Stimulated activated CD4-positive, alpha-beta T cell treated with anti-CD3 and anti-CD28 coated beads, Interleukin-15, amount 100 ng/mL, for 24 hours (primary cell): Measurements from ENCODE around the gene TSSK3.
A peak's percentile ranks its signal among the peaks of the same experiment; 100 is the strongest.

Experiments used
- DNase-seq: peaks from one replicate; pipeline ENCODE4 v3.0.0-alpha.2; 2020

TSSK3 gene, protein sequence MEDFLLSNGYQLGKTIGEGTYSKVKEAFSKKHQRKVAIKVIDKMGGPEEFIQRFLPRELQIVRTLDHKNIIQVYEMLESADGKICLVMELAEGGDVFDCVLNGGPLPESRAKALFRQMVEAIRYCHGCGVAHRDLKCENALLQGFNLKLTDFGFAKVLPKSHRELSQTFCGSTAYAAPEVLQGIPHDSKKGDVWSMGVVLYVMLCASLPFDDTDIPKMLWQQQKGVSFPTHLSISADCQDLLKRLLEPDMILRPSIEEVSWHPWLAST

DNA sequence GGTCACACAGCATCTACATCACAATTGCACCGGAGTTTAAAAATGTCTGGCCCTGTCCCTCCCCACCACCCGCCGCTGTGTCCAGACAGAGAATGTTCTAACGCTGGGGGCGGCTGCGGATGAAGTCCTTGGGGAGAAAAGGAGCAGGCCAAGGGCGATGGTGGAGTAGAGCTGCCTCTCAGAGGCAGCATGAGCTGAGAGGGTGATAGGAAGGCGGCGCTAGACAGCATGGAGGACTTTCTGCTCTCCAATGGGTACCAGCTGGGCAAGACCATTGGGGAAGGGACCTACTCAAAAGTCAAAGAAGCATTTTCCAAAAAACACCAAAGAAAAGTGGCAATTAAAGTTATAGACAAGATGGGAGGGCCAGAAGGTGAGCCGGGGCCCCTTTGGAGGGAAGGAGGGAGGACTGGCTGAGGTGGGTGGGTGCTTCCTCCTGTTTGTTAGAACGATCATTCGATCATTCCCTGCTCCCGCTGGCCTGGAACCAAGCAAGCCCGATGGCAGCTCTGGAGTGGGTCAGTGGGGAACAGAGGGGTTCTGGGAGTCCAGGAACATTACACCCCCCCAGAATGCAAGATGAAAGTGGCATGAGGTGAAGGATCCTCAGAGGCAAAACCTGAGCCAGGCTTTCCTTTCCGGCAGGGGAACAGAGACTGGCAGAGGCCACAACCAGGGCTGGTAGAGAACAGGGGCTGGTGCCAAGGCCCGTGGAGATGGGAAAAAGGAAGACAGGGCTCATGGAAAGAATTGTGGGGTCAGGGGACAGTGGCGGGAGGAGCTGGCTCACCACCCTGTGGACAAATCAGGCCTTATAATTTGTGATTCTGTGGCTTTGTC is at the start of gene TSSK3, which contains the start of gene FAM229A:
TSSK3 (plus strand) TSS at position 66 of the 840 bp plus-strand sequence; CDS start at position 229, 163 bp downstream.
FAM229A (minus strand) TSS at position 12 of the 840 bp plus-strand sequence. CDS start 394 bp downstream, outside the sequence.
- no peak for DNase-seq

GRCh38 chr1:32316903-32317277 is 45.4 kb upstream of the TSSK3 start:
- no peak for DNase-seq

- DNase-seq = no peak
These were observed 44.0 kb upstream of the TSSK3 start for GRCh38 chr1:32318127-32318869.

DNA sequence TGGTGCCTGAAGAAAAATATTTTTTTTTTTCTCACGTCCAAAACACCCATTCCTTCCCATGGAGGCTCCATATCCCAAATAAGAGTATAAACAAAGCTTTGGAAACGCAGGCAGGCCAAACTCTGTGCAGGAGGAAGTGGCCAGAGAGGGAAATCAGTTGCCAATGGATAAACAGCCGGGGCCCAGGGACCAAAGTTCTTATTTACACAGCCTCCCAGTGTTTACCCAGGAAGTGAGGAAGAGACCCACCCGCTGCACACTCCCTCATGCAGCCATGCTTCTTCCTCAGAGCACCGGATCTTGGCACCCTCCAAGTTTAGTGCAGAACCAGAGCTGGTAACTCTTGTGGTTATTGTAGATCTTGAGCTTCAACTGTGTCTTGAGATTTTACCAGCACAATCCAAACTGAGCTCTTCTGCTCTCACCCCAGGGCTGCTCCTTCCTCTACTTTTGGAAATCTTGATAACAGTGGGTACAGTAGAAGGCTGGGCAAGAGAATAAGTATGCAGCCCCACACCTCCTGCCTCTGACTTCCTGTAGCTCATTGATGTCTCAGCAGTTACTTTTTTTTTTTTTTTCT is 40.5 kb upstream of the TSSK3 start:
- no peak for DNase-seq

DNA sequence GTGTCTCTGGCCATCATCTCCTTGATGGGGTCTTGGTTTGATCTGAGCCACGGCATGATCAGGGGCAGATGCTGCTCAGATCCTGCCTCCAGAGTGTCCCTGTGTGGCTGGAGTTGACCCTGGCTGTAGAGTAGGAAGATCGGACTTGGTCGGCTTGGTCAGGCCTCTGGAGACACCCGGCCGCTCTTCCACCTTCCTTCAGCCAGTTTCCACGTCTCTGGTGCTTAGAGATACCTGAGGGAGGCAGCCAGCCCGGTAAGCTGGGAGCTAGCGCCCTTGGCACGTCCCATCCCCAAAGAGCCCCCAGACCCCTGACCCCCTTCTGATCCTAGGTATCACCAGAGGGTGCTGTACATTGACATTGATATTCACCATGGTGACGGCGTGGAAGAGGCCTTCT is 35.1 kb upstream of the TSSK3 start:
- no peak for DNase-seq

DNA sequence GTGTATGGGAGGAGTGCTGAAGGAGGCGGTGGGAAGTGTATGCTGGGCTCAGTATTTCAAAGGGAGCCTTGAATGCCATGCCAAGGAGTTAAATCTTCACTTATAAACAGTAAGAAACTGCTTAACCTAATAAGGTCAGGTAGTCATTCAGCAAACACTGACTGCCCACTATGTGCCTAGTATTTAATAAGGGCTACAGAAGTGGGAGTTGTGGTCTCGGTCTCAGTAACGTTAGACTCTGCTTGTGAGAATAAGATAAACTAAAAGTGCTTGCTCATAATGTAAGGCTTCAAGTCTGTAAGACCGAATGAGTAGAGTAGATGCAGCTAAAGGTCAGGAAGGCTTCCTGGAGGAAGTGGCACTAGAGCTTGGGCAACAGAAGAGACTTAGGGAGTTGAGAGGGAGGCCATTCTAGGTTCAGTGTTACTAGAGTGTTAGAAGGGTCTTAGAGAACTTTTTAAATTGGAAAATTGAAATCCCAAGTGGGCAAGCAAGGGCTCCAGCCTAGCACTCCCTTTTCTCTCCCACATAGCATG is 32.3 kb upstream of the TSSK3 start:
- DNase-seq = no peak

GRCh38 chr1:32330558-32331151 is 31.7 kb upstream of the TSSK3 start:
- no peak for DNase-seq

GRCh38 chr1:32331549-32331948 is 30.8 kb upstream of the TSSK3 start:
- no peak for DNase-seq

- DNase-seq = no peak
These were observed 29.9 kb upstream of the TSSK3 start for GRCh38 chr1:32332290-32333079.

- DNase-seq = no peak
These were observed 28.9 kb upstream of the TSSK3 start for GRCh38 chr1:32333251-32333963.

DNA sequence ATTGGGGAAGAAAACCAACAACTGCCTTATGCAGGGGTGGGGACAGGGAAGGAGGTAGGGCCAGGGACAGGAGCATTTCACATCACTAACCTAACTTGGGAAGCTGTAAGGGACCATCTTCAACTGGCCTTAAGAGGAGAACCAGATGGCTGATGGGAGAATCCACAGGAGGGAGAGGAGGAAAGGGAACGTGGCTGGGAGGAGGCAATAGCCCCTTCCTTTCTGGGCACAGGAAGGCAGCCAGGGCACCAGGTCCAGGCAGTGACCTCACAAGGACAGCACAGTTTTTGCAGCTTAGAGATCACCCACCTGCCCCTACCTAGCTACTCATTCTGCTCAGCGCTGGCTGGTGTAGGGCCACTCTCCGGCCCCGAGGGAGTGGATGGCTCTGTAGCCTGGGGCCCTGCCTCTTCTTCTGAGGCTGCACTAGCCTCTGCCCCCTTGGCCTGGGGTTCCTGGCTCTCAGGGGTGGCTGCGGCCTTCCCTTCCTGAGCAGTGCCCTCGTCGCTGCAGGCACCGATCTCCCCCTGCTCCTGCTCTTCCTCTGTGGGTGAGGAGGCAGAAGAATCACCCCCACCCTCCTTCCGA is 28.0 kb upstream of the TSSK3 start:
- DNase-seq = no peak

DNA sequence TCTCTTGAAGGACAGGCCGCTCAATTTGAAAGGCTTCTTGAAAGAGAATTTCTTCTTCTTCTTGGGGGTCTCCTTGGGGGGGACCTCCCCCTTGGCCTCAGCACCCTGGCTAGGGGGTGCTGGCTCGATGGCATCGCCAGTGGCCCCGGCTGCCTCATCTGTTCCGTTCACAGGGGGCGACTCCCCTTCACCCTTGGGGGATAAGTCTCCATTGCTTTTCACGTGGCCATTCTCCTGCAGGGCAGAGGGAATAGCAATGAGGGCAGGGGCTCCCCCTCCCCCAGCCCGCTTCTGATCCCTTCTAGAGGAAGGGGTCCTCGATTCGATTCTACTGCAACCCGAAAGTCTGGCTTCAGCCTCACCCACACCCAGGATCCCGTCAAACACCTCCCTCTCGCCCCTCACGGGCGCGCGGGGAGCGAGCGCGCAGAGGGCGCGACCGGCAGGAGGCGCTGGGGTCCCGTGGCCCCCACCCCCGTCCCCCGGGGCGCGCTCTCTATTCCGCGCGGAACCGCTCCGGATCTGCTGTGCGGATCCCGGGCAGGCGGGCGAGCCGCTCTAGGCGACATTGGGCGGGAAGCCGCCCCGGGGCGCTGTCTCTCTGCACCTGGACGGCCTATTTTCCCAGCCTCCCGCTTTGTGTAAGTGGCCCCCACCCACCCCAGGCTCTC is 27.3 kb upstream of the TSSK3 start:
- peak; percentile 67 for DNase-seq

GRCh38 chr1:32335535-32335789 is 26.9 kb upstream of the TSSK3 start:
- DNase-seq = no peak

DNA sequence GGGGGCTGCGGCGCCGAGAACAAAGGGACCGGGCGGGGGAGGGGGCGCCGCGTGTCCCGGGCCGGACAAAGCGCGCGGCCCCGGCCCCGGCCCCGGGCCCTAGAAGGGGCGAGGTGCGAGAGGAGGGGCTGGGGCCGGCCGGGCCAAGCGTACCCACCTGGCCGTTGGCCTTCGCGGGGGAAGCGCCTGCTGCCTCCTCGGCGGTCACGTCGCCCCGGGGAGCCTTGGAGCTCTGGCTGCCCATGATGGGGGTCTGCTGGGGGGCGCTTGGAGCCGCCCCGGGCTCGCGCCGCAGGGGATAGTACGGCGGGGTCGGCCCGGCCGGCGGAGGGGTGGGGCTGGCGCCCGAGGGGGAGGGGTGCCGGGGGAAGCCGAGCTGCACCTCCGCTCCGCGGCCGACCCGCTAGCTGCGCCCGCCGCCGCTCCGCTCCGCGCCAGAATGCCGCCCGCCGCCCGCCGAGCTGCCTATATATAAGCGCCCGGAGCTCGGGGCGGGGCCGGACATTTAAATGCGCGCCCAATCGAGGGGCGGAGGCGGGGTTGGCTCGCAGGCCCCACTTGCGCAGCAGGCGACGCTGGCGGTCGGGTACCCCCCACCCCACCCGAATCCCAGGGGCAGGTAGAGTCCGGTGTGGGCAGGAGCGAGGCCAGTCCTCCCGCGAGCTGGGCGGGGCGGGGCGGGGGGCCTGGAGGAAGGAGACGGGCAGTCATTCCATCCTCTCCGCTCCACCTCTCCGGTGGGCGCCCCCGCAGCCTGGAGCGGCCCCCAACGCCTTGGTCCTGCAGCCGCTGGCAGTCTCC is 26.3 kb upstream of the TSSK3 start, which contains the start of gene MARCKSL1:
MARCKSL1 (minus strand) TSS at position 444 of the 801 bp plus-strand sequence; CDS start at position 244, 200 bp downstream.
- DNase-seq = peak; percentile 87

GRCh38 chr1:32336591-32336932 is 25.8 kb upstream of the TSSK3 start:
- DNase-seq = no peak

DNA sequence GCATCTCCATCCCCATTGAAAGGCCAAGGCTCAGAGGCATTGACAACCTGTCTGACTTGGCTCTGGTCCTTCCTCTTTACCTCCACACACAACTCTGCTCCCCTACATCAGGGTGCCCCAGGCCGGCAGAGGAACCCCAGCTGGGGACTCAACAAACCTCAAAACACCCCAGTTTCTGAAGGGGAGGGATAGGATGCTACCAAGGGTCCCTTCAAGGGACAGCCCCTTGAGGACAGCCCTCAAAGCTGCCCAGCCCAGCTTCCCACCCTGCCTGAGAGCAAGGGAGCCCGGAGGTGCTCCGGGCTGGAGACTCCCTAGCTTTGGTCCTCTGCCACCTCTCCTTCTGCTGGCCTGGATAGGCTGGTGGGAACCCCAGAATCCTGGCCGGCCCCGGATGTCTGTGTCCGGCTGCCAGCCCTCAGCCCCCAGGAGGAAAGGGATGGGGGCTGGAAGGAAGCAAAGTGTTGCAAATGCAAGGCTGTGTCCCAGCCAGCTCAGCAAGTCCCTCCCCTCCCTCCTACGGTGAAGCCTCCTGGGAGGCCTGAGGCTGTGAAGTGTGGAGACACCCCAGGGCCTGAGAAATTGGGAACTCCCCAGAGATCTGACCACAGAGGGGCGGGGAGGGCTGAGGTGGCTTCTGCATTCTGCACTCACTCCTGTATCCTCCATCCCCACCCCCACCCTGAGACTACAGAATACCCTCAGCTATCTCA is 25.2 kb upstream of the TSSK3 start:
- peak; percentile 74 for DNase-seq

GRCh38 chr1:32337855-32338636 is 24.3 kb upstream of the TSSK3 start:
- no peak for DNase-seq
